ENCODE data around the gene GBE1. TPM values are rescaled to one million over a fixed set of nuclear protein-coding genes. Genes with fewer than 3 reads are reported as not detected.
"Not testable (repeated sequence)": the region's sequence is repeated elsewhere in the genome, so short reads cannot be mapped to it uniquely, and the experiment has no call there.

The GBE1 gene
- total and polyA plus RNA-seq, 11 donors, result 32.3 to 204 (median 95.9) TPM

DNA sequence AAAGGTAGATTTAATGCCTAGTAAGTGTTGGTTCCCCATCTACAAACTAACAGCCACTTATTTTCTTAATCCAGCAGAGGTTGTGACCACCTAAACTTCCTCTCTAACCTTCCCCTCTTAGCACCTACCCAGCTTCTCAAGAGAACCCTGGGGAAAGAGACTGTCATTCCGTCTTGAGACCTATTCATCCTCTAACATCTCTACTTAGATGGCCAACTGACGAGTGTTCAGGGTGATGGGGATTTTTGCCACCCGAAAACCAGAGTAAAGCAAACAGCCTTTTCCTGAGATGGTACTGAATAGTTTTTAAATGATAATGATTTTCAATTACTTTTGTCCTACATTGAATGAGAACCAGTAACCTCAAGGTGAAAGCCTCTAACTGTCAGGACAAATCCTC, 9.3 kb upstream of the GBE1 start:
- intact Hi-C loops (cut with DNase I), result no loop called here
- H3K4me1 ChIP-seq, result no peaks in the 10 kb centered on the region
- WGBS, 4 donors, result 94 to 98% (median 95%) methylated on average over 3 of the region's 3 CpGs
- H3K4me3 ChIP-seq, result no peak overlapping the region
- H3K27me3 ChIP-seq, result no peaks in the 10 kb centered on the region
- no peaks in the 10 kb centered on the region for H3K9me3 ChIP-seq
- DNase-seq, result no peak
- no peak for ATAC-seq
- TF ChIP-seq POLR2A (IDR thresholded peaks at IDR 0.05), result no peak
- TF ChIP-seq CTCF (IDR thresholded peaks at IDR 0.05), result no peak
- no peaks in the 10 kb centered on the region for H3K36me3 ChIP-seq
- H3K27ac ChIP-seq, result no peak overlapping the region

DNA sequence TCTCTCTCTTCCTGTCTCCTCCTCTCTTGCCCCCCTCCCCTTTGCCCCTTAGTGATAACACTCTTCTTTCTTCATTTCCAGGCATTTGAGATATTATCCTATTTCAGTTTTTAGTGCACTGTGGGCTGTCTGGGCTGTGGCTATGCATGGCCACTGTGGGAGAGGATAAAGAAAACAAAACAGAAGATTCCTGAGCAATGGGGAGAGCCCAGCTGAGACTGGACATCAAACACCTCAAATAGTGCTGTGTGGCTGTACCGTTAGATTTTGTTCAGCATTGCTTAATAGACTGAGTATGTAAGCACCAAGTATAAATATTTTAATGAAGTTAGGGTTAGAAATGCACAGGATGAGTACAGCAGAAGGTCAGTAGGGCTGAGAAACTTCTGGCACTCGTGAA, 7.9 kb upstream of the GBE1 start:
- TF ChIP-seq CTCF (IDR thresholded peaks at IDR 0.05) (no peak), POLR2A (IDR thresholded peaks at IDR 0.05) (no peak)
- H3K36me3 ChIP-seq, result no peaks in the 10 kb centered on the region
- no peak for ATAC-seq
- no peak overlapping the region for H3K4me3 ChIP-seq
- H3K27me3 ChIP-seq, result no peaks in the 10 kb centered on the region
- 69 to 82% (median 72%) methylated on average over 2 of the region's 2 CpGs for WGBS, 4 donors
- intact Hi-C loops (cut with DNase I), result loop anchor here in 2 of 10 donors (10.0 kb wide), 2 partner anchors 76 to 274 kb away; no protein-coding TSS in a partner anchor
- H3K4me1 ChIP-seq, result peaks cover 0 to 6% (median 0%) of the 10 kb centered on the region in 12 donors
- H3K27ac ChIP-seq, result no peak overlapping the region
- DNase-seq, result no peak
- H3K9me3 ChIP-seq, result no peaks in the 10 kb centered on the region

- peaks cover 0 to 21% (median 7%) of the 10 kb centered on the region in 12 donors for H3K4me1 ChIP-seq
- not testable (repeated sequence) for DNase-seq, H3K27me3 ChIP-seq, H3K36me3 ChIP-seq, H3K9me3 ChIP-seq, ATAC-seq, H3K4me3 ChIP-seq, H3K27ac ChIP-seq
- intact Hi-C loops (cut with DNase I), result loop anchor here in 2 of 10 donors (10.0 kb wide), 2 partner anchors 77 to 273 kb away; no protein-coding TSS in a partner anchor
- 98 to 99% (median 98%) methylated on average over 17 to 47 of the region's 47 CpGs for WGBS, 4 donors
Observed at GRCh38 chr3:81767250-81767859, 5.9 kb upstream of the GBE1 start.

GRCh38 chr3:81765400-81765799, 4.0 kb upstream of the GBE1 start:
- no peak for ATAC-seq
- no peaks in the 10 kb centered on the region for H3K27me3 ChIP-seq
- intact Hi-C loops (cut with DNase I), result loop anchor here in 2 of 10 donors (10.0 kb wide), 2 partner anchors 79 to 271 kb away; no protein-coding TSS in a partner anchor
- H3K4me3 ChIP-seq, result no peak overlapping the region
- DNase-seq, result no peak
- TF ChIP-seq CTCF (IDR thresholded peaks at IDR 0.05), result no peak
- TF ChIP-seq POLR2A (IDR thresholded peaks at IDR 0.05), result no peak
- no peaks in the 10 kb centered on the region for H3K9me3 ChIP-seq
- H3K36me3 ChIP-seq, result no peaks in the 10 kb centered on the region
- peaks cover 0 to 27% (median 15%) of the 10 kb centered on the region in 12 donors for H3K4me1 ChIP-seq
- no peak overlapping the region for H3K27ac ChIP-seq
- WGBS, 4 donors, result 87 to 94% (median 90%) methylated on average over 2 of the region's 2 CpGs
